Muscle layer of duodenum (tissue), 2 donors: Measurements from ENCODE around the gene F7.

ENCODE experiments used
- H3K27ac ChIP-seq: one replicate; pipeline ENCODE4 v1.7.0; 2013; ENCODE audit warnings: mild to moderate bottlenecking, low read length
- H3K27me3 ChIP-seq: one replicate; pipeline ENCODE4 v1.7.0; 2013; ENCODE audit warnings: low read depth, mild to moderate bottlenecking, control low read depth, low read length
- H3K36me3 ChIP-seq, 2 donors: one replicate each; pipeline ENCODE4 v1.7.0; 2013; ENCODE audit warnings: low read length in 2 of 2, control low read depth in 1 of 2, mild to moderate bottlenecking in 1 of 2; ENCODE audit not compliant: insufficient read depth in 2 of 2, control insufficient read depth in 1 of 2
- H3K4me1 ChIP-seq, 2 donors: one replicate each; pipeline ENCODE4 v1.7.0; 2013; ENCODE audit warnings: low read length in 2 of 2, mild to moderate bottlenecking in 2 of 2, control low read depth in 1 of 2, moderate library complexity in 1 of 2; ENCODE audit not compliant: insufficient read depth in 2 of 2, control insufficient read depth in 1 of 2
- H3K4me3 ChIP-seq, 2 donors: one replicate each; pipeline ENCODE4 v1.7.0; 2013; ENCODE audit warnings: low read length in 2 of 2, low read depth in 1 of 2, mild to moderate bottlenecking in 1 of 2
- H3K9me3 ChIP-seq, 2 donors: one replicate each; pipeline ENCODE4 v1.7.0; 2013; ENCODE audit warnings: low read length in 2 of 2, control low read depth in 1 of 2, mild to moderate bottlenecking in 1 of 2; ENCODE audit not compliant: control insufficient read depth in 1 of 2
- donor health status: healthy.

Gene F7

GRCh38 chr13:113148407-113148806 is 42.8 kb downstream of the F7 start:
- H3K27me3 ChIP-seq: no peaks in the 10 kb centered on the region
- H3K4me3 ChIP-seq: no peak overlapping the region
- H3K27ac ChIP-seq: no peak overlapping the region
- no peaks in the 10 kb centered on the region for H3K9me3 ChIP-seq
- H3K36me3 ChIP-seq: no peaks in the 10 kb centered on the region
- H3K4me1 ChIP-seq: peaks cover 0 to 9% of the 10 kb centered on the region in 2 donors

GRCh38 chr13:113148940-113149503 is 43.4 kb downstream of the F7 start:
- Histone ChIP-seq H3K36me3 (no peaks in the 10 kb centered on the region), H3K9me3 (no peaks in the 10 kb centered on the region), H3K27ac (no peak overlapping the region), H3K27me3 (no peaks in the 10 kb centered on the region), H3K4me3 (no peak overlapping the region), H3K4me1 (peaks cover 0 to 11% of the 10 kb centered on the region in 2 donors)

GRCh38 chr13:113149711-113150549 is 44.3 kb downstream of the F7 start:
- H3K27ac ChIP-seq: no peak overlapping the region
- H3K4me3 ChIP-seq: no peak overlapping the region
- no peaks in the 10 kb centered on the region for H3K9me3 ChIP-seq
- H3K27me3 ChIP-seq: no peaks in the 10 kb centered on the region
- H3K4me1 ChIP-seq: peaks cover 0 to 11% of the 10 kb centered on the region in 2 donors
- no peaks in the 10 kb centered on the region for H3K36me3 ChIP-seq

GRCh38 chr13:113150550-113151365 is 45.2 kb downstream of the F7 start:
- Histone ChIP-seq H3K4me3 (no peak overlapping the region), H3K27ac (no peak overlapping the region), H3K9me3 (no peaks in the 10 kb centered on the region)

GRCh38 chr13:113151745-113152690 is 46.4 kb downstream of the F7 start:
- Histone ChIP-seq H3K36me3 (no peaks in the 10 kb centered on the region), H3K27ac (no peak overlapping the region), H3K27me3 (no peaks in the 10 kb centered on the region), H3K4me3 (peak overlapping the region; percentile 0 to 58), H3K4me1 (peaks cover 0 to 11% of the 10 kb centered on the region in 2 donors), H3K9me3 (no peaks in the 10 kb centered on the region)

More at GRCh38 chr13:113150550-113151365, 45.2 kb downstream of the F7 start:
- peaks cover 0 to 11% of the 10 kb centered on the region in 2 donors for H3K4me1 ChIP-seq
- H3K36me3 ChIP-seq: no peaks in the 10 kb centered on the region
- no peaks in the 10 kb centered on the region for H3K27me3 ChIP-seq

- no peaks in the 10 kb centered on the region for H3K27me3 ChIP-seq
- peak overlapping the region; percentile 0 to 58 for H3K4me3 ChIP-seq
- H3K27ac ChIP-seq: no peak overlapping the region
- no peaks in the 10 kb centered on the region for H3K36me3 ChIP-seq
- peaks cover 0 to 11% of the 10 kb centered on the region in 2 donors for H3K4me1 ChIP-seq
- H3K9me3 ChIP-seq: no peaks in the 10 kb centered on the region
These were observed 47.0 kb downstream of the F7 start for GRCh38 chr13:113152691-113152983.

GRCh38 chr13:113152984-113153809 is 47.6 kb downstream of the F7 start:
- H3K36me3 ChIP-seq: no peaks in the 10 kb centered on the region
- peak overlapping the region; percentile 49 for H3K27ac ChIP-seq
- no peaks in the 10 kb centered on the region for H3K9me3 ChIP-seq
- no peaks in the 10 kb centered on the region for H3K27me3 ChIP-seq
- peak overlapping the region; percentile 53 to 58 for H3K4me3 ChIP-seq
- H3K4me1 ChIP-seq: peaks cover 0 to 11% of the 10 kb centered on the region in 2 donors

- Histone ChIP-seq H3K27me3 (no peaks in the 10 kb centered on the region), H3K36me3 (no peaks in the 10 kb centered on the region), H3K4me1 (peaks cover 0 to 11% of the 10 kb centered on the region in 2 donors), H3K9me3 (no peaks in the 10 kb centered on the region), H3K27ac (peak overlapping the region; percentile 49), H3K4me3 (peak overlapping the region; percentile 53 to 58)
These were observed 48.5 kb downstream of the F7 start for GRCh38 chr13:113153810-113154748.

GRCh38 chr13:113155201-113155600 is 49.6 kb downstream of the F7 start:
- no peaks in the 10 kb centered on the region for H3K27me3 ChIP-seq
- H3K27ac ChIP-seq: no peak overlapping the region

More at GRCh38 chr13:113155201-113155600, 49.6 kb downstream of the F7 start:
- H3K9me3 ChIP-seq: no peaks in the 10 kb centered on the region
- H3K36me3 ChIP-seq: no peaks in the 10 kb centered on the region
- H3K4me3 ChIP-seq: no peak overlapping the region
- H3K4me1 ChIP-seq: peaks cover 0 to 11% of the 10 kb centered on the region in 2 donors
